DOHH2 (cell line): ENCODE data around the gene CYP3A5.

Source experiments
- CTCF ChIP-seq: fragments of 200-600 bp; sonication (generic); IDR thresholded peaks from one replicate; pipeline ENCODE4 v1.5.1; 2014; ENCODE audit warnings: antibody characterized with exemption, mild to moderate bottlenecking, low read depth, low read length; ENCODE audit not compliant: poor library complexity, severe bottlenecking
- EZH2phosphoT487 ChIP-seq: fragments of 200-600 bp; sonication (generic); IDR thresholded peaks from 2 replicates; pipeline ENCODE4 v1.6.1; 2017; ENCODE audit warnings: borderline replicate concordance, mild to moderate bottlenecking, antibody characterized with exemption, low read length, moderate library complexity, mixed read lengths

- no peak for TF ChIP-seq CTCF
- no peak for TF ChIP-seq EZH2phosphoT487
These were observed 37.8 kb downstream of the CYP3A5 start for GRCh38 chr7:99642027-99642426.
